NCI-H2107 treated with DMSO at 0.1 percent for 48 hours (cell line): ENCODE results near the gene AQP2.
A peak's percentile ranks its signal among the peaks of the same experiment; 100 is the strongest.

Source experiments
- DNase-seq: peaks from one replicate; lab custom pipeline; 2025; ENCODE audit not compliant: unreplicated experiment; lab: John Stamatoyannopoulos, UW

AQP2 gene, protein sequence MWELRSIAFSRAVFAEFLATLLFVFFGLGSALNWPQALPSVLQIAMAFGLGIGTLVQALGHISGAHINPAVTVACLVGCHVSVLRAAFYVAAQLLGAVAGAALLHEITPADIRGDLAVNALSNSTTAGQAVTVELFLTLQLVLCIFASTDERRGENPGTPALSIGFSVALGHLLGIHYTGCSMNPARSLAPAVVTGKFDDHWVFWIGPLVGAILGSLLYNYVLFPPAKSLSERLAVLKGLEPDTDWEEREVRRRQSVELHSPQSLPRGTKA

DNA sequence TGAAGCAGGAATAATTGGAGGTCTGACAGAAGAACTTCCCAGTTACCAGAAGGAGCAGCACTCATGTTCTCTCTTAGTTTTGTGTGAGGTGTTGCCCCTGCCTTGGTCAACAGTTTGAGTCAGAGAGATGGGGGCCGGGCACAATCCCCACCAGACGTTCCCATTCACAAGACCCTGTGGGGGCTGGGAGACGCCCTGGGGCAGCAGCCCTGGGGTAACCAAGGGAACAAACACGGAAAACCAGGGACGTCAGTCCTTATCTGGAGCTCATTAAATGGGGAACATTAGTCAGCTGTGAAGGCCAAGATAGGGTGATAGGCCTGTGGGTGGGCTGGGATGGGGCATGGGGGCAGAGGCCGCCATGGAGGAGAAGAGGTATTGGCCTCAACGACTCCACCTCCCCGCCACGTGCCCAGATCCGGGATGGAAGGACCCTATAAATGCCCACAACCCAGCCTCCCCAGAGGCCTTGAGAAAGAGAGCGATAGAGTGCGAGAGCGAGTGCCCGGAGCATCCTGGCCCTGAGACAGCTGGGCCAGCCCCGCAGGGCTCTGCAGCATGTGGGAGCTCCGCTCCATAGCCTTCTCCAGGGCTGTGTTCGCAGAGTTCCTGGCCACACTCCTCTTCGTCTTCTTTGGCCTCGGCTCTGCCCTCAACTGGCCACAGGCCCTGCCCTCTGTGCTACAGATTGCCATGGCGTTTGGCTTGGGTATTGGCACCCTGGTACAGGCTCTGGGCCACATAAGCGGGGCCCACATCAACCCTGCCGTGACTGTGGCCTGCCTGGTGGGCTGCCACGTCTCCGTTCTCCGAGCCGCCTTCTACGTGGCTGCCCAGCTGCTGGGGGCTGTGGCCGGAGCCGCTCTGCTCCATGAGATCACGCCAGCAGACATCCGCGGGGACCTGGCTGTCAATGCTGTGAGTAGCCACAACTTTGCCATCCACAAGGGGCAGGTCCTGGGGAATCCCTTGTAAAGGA lies at the start of gene AQP2:
AQP2 (plus strand) TSS at position 465 of the 979 bp plus-strand sequence; CDS start at position 559, 94 bp downstream.
- DNase-seq, result no peak

DNA sequence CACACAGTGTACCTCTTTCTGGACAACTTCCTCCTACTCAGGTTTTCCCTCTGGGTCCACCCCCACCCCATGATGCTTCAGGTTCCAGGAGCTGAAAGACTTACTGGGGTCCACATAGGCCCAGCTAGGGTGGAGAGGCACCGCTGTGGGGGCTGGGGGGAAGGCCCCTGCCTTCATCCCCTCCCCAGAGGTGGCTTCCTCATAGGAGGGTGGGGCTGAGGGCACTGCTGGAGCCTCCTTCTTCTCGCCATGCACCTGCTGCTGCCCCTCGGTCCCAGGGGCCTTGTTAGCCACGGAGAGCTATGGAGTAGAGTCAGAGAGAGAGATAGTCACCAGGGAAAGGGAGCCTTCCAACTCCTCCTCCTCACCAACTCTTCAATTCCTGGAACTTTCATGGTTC lies 49.5 kb upstream of the AQP2 start:
- DNase-seq, result peak; percentile 36

DNA sequence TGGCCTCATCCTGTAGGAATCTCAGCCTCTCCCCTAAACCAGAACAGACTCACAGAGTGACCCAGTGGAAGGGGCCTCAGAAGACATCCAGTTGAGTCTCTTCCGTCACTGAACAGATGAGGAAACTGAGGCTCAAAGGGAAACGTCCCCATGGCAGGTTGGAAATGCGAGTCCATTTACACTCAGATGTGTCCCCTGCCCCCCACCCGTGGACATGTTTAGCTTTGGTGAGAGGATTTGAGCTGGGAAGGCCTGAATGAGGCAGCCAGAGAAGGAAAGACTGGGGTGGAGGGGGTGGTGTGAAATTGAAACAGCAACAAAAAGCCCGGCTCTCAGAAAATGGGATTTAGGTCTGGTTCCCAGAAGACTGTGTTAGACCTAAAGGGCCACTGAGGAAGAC lies 48.6 kb upstream of the AQP2 start:
- DNase-seq, result no peak

DNA sequence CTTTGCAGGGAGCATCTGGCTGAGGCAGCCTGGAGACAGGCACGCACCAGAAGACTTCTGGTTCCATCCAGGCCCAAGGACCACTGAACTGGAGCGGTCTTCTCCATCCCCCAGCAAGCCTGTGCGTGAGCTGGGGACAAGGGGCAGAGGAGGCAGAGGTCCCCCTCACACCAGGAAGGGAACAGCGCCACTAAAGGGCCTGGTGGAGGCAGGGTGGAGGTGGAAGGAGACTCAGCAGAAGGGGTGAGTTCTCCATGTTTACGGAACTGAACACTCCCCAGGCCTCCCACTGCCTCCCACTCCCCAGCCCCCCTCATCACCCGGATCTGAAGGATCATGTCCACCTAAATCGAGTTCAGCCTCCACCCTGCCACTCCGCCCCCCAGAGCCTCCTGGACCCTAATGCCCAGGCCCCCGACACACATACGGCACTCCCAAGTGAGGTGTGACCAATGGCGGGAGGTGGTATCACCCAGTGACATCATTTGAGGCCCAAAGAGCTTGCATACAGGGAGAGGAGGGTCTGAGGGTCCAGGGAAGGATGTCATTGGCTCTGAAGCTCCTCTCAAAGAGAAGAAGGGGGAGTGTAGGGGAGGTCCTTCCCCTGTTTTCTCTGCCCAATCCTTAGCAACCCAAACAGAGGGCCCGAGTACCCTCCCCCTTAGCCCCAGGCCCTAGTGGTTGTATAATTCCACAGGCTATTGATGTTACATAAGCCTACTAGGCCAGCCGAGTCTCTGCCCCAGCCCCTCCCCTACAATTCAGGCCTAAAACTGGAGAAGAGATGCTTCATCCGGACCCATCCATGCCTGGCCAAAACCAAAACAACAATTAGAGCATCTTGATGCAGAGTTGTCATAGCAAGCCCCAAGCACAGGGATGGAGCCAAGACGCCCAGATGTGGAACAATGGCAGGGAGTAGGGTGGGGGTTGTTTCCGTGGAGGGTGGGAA lies 47.9 kb upstream of the AQP2 start:
- no peak for DNase-seq

DNA sequence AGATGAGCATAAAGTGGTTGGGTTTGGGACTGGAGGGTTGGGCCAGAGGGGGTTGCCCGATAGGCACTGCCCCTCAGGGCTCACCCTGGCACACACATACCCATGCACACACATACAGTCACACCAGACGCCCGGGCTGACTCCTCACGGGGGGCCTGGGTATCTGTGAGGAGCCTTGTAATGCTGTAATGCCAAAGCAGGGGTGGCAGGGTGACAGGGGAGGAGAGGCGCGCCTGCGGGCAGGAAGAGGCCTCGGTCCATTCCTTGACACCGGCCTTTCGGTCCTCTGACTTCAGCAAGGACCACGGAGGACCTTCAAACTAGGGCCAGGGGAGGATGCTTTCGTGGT lies 47.2 kb upstream of the AQP2 start:
- no peak for DNase-seq

DNA sequence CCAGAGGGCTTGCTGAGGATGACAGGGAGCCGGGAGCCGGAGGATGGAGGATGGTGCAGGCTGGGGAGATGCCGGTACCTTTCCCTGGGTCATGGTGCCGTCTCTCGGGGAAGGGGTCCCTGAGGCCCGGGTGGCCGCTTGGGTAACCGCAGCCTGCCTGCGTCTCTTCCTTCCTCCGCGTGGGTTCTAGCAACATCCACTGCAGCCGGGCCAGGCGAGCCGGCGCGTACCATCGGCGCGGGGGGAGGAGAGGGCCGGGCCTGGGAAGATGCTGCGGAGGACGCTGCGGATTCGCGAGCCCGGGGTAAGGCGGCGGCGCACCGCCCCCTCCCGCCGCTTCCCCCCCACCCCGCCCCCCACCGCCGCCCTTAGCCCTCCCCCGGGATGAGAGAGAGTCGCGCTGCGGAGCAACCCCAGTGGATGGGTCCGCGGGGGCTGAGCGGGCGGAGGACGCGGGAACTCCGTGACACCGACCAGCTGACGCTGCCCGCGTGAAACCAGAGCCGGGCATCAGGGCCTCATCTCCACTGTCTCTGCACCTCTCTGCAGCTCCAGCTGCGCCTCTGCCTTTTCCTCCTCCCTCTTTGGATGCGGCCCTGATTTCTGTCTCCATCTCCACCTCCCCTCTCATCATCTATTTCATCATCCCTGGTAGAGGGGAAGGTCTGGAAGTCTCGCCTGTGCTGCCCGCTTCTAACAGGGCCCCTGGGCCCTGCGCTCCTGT lies 46.7 kb upstream of the AQP2 start, which contains the start of gene FAIM2:
FAIM2 (minus strand) TSS at position 201 of the 724 bp plus-strand sequence; CDS start at position 93, 108 bp downstream.
- DNase-seq, result peak; percentile 46

DNA sequence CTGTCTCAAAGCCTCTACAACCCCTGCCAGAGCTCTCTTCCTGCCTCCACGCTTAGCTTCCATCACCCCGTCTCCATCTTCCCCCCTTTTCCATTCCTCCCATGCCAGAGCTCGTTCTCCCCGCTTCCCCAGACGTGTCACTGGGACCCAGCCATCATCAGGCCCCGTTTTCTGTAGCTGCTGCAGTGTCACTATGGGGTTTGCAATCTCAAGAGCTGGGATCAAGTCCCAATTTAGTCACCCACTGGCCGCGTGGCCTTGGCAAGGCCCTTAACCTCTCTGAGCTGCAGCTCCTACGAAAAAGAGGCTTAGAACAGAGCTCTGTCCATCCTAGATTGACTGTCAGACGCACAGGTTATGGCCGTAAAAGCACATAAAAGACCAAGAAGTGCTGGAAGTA lies 45.9 kb upstream of the AQP2 start:
- DNase-seq, result no peak

DNA sequence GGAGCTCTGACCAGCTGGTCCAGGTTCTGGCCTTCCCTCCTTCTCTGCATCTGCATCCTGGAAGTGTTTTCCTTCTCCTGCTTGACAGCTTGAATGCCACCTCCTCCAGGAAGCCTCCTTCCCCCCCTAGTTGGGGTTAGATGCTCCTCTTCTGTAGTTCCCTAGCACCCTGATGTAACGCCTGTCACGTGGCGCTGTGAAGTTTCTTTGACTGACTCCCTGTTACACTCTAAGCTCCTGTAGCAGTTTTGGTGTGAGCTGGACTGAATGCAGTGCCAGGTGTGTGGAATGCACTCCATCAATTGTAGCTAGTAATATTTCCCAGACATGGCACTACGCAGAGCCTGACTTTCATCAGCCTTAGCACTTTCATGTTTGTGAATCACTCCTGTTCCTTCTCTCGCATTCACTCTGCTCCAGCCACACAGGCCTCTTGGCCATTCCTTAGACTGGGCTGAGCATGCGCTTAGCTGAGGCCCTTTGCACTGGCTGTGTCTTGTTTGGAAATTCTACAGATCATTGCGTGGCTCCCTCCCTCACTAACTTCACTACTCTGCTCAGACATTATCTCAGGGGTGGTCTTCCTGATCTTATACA lies 44.7 kb upstream of the AQP2 start:
- DNase-seq, result no peak

DNA sequence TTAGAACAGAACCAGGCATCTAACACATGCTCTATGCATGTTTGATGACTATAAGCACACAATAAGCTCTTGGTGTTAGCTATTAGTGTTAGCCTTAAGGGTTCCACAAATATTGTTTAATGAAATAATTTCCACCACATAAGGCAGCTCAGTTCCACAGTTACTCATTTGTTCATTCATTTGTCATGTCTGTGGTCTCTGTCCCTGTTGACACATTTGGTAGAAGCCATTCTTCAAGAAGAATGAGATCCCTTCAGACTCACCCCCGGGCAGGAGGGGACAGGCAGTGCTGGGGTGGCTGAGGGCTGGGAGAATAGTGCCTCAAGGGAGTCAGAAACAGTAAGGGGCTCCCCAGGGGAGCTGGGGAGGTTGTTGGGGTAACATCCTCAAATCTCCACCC lies 43.2 kb upstream of the AQP2 start:
- no peak for DNase-seq

DNA sequence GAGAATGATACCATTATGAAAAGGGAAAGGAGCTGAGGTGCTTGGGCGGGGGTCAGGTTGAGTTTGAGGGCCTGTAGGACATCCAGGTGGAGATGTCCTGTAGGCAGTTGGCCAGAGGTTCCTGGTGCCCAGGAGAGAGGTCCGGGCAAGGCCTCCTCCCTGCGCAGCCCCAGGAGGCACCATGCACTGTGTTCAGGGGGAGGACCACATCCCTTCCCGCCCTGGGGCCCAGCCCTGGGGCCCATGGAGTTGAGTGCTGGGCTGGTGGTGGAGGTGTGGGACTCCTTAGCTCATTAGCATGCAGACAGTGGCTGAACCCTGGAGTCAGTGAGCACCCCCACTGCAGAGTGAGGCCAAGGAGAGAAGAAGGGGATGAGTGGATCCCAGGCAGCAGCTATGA lies 41.2 kb upstream of the AQP2 start:
- no peak for DNase-seq

DNA sequence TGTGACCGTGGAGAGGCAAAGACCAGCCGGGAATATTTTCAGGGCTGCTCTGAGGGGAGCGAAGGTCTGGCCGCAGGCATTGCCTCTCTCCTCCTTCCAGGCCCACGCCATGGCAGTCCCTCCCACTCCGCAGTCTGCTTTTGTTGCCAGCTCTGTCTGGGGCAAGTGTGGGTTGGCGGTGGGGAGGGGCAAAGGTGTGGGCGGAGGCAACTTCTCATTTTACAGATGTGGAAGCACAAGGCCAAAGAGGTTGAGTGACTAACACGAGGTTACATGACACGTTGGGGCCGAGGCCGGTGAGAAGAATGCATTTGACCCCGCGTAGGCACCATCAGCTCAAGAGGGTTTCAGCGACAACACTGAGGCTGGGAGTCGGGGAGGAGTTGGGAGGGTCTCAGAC lies 40.7 kb upstream of the AQP2 start:
- DNase-seq, result peak; percentile 71

DNA sequence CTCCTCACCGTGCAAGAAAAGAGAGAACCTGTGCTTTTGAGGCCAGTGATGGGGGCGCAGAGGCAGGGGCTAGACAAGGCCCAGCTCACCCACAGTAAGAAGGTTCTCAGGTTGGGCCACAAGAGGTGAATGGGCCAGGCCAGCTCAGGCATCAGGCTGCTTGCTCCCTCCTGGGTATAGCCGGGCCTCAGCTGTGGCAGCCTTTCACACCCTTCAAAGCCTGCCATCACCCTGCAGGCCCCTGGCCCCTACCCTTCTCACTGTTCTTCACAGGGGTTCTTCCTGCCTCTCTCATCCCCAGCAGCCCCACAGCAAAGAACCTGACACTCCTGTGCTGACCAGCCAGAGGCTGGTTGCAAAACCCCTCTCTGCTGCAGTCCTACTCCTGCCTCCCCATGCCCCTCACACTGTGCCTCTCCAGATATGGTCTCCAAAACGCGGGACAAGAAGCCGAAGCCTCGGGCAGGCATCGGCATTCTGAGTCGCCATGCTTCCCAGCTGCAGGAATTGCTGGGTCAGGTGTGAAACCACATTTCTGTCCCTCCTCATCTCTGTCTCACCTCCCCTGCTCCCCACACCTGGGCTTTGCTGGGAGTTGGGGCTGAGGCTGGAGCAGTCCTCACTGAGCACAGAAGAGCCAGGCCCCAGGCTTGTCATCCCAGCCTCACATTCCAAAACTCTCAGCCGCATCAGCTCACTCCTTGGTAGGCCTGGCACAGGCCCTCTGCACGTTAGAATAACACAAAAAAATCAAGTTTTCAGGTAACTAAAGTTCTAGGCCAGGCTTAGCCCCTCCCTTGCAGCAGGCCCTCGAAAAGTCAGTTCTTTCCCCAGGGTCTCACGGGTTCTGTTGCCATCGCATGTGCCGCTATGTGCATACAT lies 40.0 kb upstream of the AQP2 start:
- DNase-seq, result no peak

DNA sequence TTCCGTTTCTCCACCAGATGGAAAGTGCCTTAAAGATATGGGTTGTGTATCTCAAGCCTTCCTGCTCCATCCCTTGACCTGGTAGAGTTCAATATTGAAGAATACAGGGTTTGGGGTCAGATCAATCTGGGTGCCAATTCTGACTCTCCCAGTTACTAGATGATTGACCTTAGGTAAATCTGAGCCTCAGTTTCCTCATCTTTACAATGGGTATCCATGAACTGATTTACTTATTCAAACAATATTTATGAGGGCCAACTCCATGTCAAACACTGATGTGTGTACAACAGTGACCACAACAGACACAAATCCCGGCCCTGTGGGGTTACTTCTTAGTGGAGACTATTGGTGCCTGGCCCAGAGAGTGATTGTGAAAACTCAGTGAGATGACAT lies 39.3 kb upstream of the AQP2 start:
- no peak for DNase-seq

DNA sequence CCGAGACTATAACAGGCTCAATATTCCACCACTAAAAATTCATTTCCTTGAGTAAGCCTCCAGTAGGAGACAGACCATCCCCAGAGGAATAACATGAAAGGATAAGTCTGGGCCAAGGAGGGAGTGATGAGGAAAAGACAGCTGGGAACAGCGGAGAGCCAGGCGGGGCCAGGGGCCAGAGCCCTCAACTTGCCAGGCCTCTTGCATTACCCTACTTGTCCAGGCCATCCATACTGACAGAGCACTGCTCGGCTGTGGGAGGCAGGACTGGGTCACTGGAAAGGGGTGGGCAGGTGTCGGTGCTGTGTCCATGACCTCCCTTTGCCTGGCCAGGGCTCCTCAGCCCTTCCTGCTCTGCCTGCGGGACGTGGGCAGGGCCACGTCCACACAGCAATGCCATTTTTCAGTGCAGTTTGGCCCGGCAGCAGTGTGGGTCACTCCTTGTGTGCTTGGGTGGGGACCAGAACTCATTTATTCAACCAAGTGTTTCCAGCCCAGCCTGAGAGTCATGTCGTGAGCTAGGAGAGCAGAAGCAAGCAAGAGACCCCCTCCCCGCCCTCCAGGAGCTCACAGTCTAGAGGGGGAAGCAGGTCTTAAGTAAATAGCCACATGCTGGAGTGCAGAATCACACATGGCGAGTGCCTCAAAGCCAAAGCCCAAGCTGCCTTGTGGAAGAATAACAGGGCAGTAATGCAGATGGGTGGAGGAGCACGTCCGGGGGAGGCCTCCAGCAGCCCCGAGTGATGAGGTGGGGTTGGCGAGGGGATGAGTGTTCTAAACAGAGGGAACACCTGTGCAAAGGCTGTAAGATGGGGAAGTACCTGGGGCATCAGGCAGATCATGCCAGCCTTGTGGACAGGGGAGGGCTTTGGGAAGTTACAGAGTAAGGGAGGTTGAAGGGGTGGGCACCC lies 37.9 kb upstream of the AQP2 start:
- no peak for DNase-seq

DNA sequence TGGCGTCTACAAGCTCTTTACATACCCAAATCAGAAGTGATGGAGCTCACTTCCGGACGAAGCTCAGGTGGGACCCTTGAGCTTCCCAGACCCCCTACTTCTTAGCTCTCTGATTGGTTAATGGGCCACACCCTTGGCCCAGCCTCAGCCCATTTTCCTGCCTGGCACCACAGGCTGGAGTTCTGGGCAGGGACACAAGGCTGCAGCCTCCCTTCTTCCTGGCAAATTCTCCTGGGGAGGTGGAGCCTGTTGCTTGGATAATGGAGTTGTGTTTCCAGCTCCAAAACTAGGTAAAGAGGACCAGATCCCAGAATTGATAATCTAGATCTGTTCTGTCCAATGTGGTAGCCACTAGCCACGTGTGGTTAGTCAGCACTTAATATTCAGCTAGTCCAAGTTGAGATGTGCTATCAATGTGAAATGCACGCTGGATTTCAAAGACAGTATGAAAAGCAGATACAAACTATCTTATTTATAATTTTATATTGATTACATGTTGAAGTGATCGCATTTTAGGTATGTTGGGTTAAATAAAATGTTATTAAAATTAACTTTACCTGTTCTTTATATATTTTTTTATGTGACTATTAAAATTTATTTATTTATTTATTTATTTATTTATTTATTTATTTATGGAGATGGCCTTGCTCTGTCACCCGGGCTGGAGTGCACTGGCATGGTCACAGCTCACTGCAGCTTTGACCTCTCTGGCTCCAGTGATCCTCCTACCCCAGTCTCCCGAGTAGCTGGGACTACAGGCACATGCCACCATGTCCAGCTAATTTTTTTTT lies 34.2 kb upstream of the AQP2 start:
- DNase-seq, result no peak

DNA sequence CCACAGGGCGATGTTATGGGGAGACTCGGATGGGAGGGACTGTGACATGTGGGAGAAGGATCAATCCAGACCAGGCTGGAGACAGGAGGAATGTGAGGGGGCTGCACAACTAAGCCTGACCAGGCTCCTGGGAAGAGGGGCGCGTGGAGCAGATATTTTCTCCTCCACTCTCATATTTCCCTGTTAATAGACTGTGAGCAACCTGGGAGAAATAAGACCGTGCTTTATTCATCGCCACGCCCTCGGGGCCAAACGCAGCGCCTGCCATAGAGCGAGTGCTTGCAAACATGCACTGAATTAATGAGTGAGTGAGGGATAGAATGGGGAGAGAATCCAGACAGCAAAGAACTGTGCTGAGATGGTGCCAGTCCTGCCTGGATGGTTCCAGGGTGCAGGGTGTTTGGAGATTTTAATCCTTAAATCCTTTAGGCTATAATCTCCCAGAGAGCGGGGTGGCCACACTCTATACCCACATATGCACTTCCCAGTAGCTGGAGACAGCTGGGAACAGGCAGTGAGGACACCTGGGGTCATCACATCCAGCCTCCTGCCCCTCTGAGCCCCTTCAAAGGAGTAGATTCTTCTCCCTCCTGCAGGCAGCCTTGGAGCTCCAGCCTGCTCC lies 33.3 kb upstream of the AQP2 start:
- no peak for DNase-seq

DNA sequence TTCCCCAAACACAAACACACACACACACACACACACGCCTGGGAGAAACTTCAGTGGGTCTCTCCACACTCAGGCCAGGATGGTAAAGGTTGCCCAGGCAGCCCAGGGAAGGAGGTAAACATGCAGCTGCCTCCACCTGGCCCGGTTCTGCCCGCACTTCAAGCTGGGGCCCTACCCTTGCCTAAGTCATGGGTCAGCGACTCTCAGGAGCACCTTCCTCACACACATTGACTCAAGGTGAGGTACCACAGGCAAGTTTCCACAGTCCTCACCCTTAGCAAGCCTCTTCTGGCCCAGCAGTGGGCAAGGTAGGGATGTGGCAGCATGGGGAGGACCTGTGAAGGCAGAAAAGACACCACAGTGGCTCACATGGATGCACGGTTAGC lies 32.8 kb upstream of the AQP2 start:
- DNase-seq, result no peak
